ENCODE data around the gene ARSK. TPM values are rescaled to one million over a fixed set of nuclear protein-coding genes. Genes with fewer than 3 reads are reported as not detected.

Gene ARSK
- total and polyA plus RNA-seq, 10 of the 15 experiments (the other 5 are each of a cell fraction or from before 2014, with no cell fraction given): 1.6 to 9.5 (median 5.8) TPM

GRCh38 chr5:95623706-95624105, 68.8 kb downstream of the ARSK start:
- Histone ChIP-seq H3K4me2 (ENCODE audit: control insufficient read depth, insufficient read depth) (no peak overlapping the region), H3K9ac (ENCODE audit: control insufficient read depth, insufficient read depth, low read length) (no peak overlapping the region), H3K27me3 (replicated peaks in 1 of 2; ENCODE audit: control insufficient read depth in 2 of 2, insufficient read depth in 2 of 2, low read length in 1 of 2) (peaks cover 0 to 2% of the 10 kb centered on the region in 2 experiments; a peak in 1 of 4 replicates), H3K79me2 (ENCODE audit: control insufficient read depth, insufficient read depth, low read length) (peaks cover 3% of the 10 kb centered on the region; the same call in 1 of the 2 replicates), H4K20me1 (ENCODE audit: control insufficient read depth, insufficient read depth) (no peaks in the 10 kb centered on the region), H3K27ac (ENCODE audit: control insufficient read depth, insufficient read depth) (no peak overlapping the region), H2AFZ (ENCODE audit: control insufficient read depth, low read depth, low read length) (no peak overlapping the region), H3K36me3 (ENCODE audit: control insufficient read depth in 2 of 2, insufficient read depth in 2 of 2, low read length in 1 of 2) (no peaks in the 10 kb centered on the region), H3K4me3 (no peak overlapping the region), H3K9me3 (replicated peaks; ENCODE audit: control insufficient read depth, insufficient read depth, low read length) (no peaks in the 10 kb centered on the region; the same call in 2 of the 3 replicates), H3K4me1 (ENCODE audit: control insufficient read depth, insufficient read depth, low read length) (peaks cover 19% of the 10 kb centered on the region)
- TF ChIP-seq GABPA (IDR thresholded peaks at IDR 0.05; ENCODE audit: low read depth) (no peak), ZBED1 (IDR thresholded peaks at IDR 0.05; ENCODE audit: borderline replicate concordance) (no peak), HCFC1 (IDR thresholded peaks at IDR 0.05; ENCODE audit: low read length) (no peak)
- CTCF ChIA-PET: interaction anchor here (1.0 to 3.0 kb wide), 6 partner anchors 21 to 248 kb away, joined by 3 to 14 read pairs (median 4); no protein-coding TSS in a partner anchor
- RAD21 ChIA-PET (ENCODE audit: unreplicated experiment): interaction anchor here (1.9 kb wide), 1 partner anchor 18 kb away, joined by 7 read pairs; no protein-coding TSS in a partner anchor
- no peak for ATAC-seq
- POLR2A ChIA-PET: no interaction called here
- in situ Hi-C loops (cut with MboI) (no loop called here), intact Hi-C loops (cut with micrococcal nuclease; ENCODE audit: unreplicated experiment) (no loop called here)
- DNase-seq (ENCODE audit: low read depth, low spot score): no peak
- WGBS (ENCODE audit: insufficient coverage, insufficient replicate concordance, low lambda C conversion rate, missing lambda C conversion rate): 84% methylated on average over 5 of the region's 5 CpGs
- BruUV-seq (replicated peaks): no TSS peak
- no peak for FAIRE-seq
- SMC1A ChIA-PET (ENCODE audit: uncharacterized antibody, unreplicated experiment): interaction anchor here (1.2 to 2.7 kb wide), 5 partner anchors 8 to 111 kb away, joined by 3 to 14 read pairs (median 6); no protein-coding TSS in a partner anchor

- no peaks in the 10 kb centered on the region; the same call in 2 of the 3 replicates for H3K9me3 ChIP-seq (replicated peaks; ENCODE audit: control insufficient read depth, insufficient read depth, low read length)
- TF ChIP-seq YY1 (IDR thresholded peaks at IDR 0.05; ENCODE audit: low read depth, low read length) (peak; percentile 75), SUZ12 (IDR thresholded peaks at IDR 0.05; ENCODE audit: unreplicated experiment) (no peak)
- H3K27me3 ChIP-seq (replicated peaks in 1 of 2; ENCODE audit: control insufficient read depth in 2 of 2, insufficient read depth in 2 of 2, low read length in 1 of 2): peaks cover 0 to 2% of the 10 kb centered on the region in 2 experiments; a peak in 1 of 4 replicates
- ATAC-seq (no peak), FAIRE-seq (no peak), DNase-seq (ENCODE audit: low read depth, low spot score) (no peak)
- POLR2A ChIA-PET: no interaction called here
- no peak overlapping the region for H2AFZ ChIP-seq (ENCODE audit: control insufficient read depth, low read depth, low read length)
- in situ Hi-C loops (cut with MboI) (no loop called here), intact Hi-C loops (cut with micrococcal nuclease; ENCODE audit: unreplicated experiment) (no loop called here)
- H3K79me2 ChIP-seq (ENCODE audit: control insufficient read depth, insufficient read depth, low read length): peaks cover 3% of the 10 kb centered on the region; the same call in 1 of the 2 replicates
- no peak overlapping the region for H3K9ac ChIP-seq (ENCODE audit: control insufficient read depth, insufficient read depth, low read length)
- H3K4me3 ChIP-seq: no peak overlapping the region
- CTCF ChIA-PET: interaction anchor here (1.2 to 1.4 kb wide), 2 partner anchors 157 to 248 kb away, joined by 3 to 4 read pairs; no protein-coding TSS in a partner anchor
- H3K4me2 ChIP-seq (ENCODE audit: control insufficient read depth, insufficient read depth): no peak overlapping the region
- WGBS (ENCODE audit: insufficient coverage, insufficient replicate concordance, low lambda C conversion rate, missing lambda C conversion rate): 71% methylated on average over 2 of the region's 2 CpGs
- no peaks in the 10 kb centered on the region for H4K20me1 ChIP-seq (ENCODE audit: control insufficient read depth, insufficient read depth)
- SMC1A ChIA-PET (ENCODE audit: uncharacterized antibody, unreplicated experiment): interaction anchor here (1.2 to 2.7 kb wide), 4 partner anchors 7 to 111 kb away, joined by 3 to 14 read pairs (median 4); no protein-coding TSS in a partner anchor
- RAD21 ChIA-PET (ENCODE audit: unreplicated experiment): no interaction called here
- BruUV-seq (replicated peaks): no TSS peak
- no peak overlapping the region for H3K27ac ChIP-seq (ENCODE audit: control insufficient read depth, insufficient read depth)
- peaks cover 19% of the 10 kb centered on the region for H3K4me1 ChIP-seq (ENCODE audit: control insufficient read depth, insufficient read depth, low read length)
- no peaks in the 10 kb centered on the region for H3K36me3 ChIP-seq (ENCODE audit: control insufficient read depth in 2 of 2, insufficient read depth in 2 of 2, low read length in 1 of 2)
Observed at GRCh38 chr5:95624368-95624767, 69.5 kb downstream of the ARSK start.

All from GM12878 (cell line).